A549 (cell line): ENCODE results near the gene RELL1.

Experiments
- EP300 ChIP-seq, 2 experiments: fragments of >200 bp; sonication (Bioruptor Twin); formaldehyde crosslinking; IDR thresholded peaks; 2 replicates in 1 of 2; 3 replicates in 1 of 2; pipeline ENCODE4 v1.6.1; 2016 to 2017
- HOXA7 ChIP-seq: fragments of 250-450 bp; sonication (Bioruptor Pico); IDR thresholded peaks from 2 replicates; pipeline ENCODE4 v1.5.0; 2020; ENCODE audit warnings: mild to moderate bottlenecking, moderate library complexity
- KDM1A ChIP-seq: fragments of 200-600 bp; sonication (generic); IDR thresholded peaks from 2 replicates; pipeline ENCODE4 v1.6.1; 2016; ENCODE audit warnings: low read depth, mild to moderate bottlenecking

DNA sequence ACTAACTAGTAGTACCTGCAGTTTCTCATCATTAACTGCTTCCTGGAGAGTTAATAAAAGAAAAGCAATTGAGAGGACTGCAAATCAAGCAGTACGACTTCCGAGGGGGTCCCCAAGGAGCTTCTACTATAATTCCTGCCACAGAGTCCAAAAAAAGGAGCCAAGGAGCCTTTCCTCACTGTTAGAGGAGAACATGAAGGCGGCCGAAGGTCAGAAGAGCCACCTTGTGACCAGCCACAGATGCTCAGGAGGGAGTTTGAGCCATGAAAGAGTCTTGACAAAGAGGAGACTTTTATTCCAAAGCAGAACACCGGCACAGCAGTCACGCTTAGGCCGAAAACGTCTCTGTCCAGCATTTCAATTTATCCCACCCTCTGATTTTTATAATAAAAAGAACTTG lies 62.2 kb downstream of the RELL1 start:
- TF ChIP-seq KDM1A = no peak
- no peak for TF ChIP-seq HOXA7
- TF ChIP-seq EP300 (IDR thresholded peaks at IDR 0.05) = no peak
